NCI-H82 treated with DMSO at 0.1 percent for 48 hours (cell line): ENCODE results near the gene STAG1.
"Not testable (repeated sequence)": the region's sequence is repeated elsewhere in the genome, so short reads cannot be mapped to it uniquely, and the experiment has no call there.

Experiments used
- DNase-seq: peaks from one replicate; lab custom pipeline; 2025; ENCODE audit not compliant: unreplicated experiment; lab: John Stamatoyannopoulos, UW

STAG1 gene

GRCh38 chr3:136752172-136752421 lies at the start of gene STAG1:
TSS of gene STAG1 (minus strand) at chr3:136752378. CDS start at chr3:136630898, 121,480 bp downstream.
- no peak for DNase-seq

GRCh38 chr3:136801146-136801545 lies 49.0 kb upstream of the STAG1 start:
- DNase-seq: not testable (repeated sequence)

- DNase-seq: no peak
These were observed 40.6 kb upstream of the STAG1 start for GRCh38 chr3:136792556-136793330.

- DNase-seq: no peak
These were observed 38.6 kb upstream of the STAG1 start for GRCh38 chr3:136790786-136791185.

GRCh38 chr3:136789976-136790375 lies 37.8 kb upstream of the STAG1 start:
- DNase-seq: no peak

- DNase-seq: no peak
These were observed 36.0 kb upstream of the STAG1 start for GRCh38 chr3:136788154-136788553.

- DNase-seq: no peak
These were observed 35.2 kb upstream of the STAG1 start for GRCh38 chr3:136787349-136787748.

GRCh38 chr3:136783708-136784191 lies 31.6 kb upstream of the STAG1 start:
- DNase-seq: no peak

GRCh38 chr3:136780741-136781140 lies 28.6 kb upstream of the STAG1 start:
- no peak for DNase-seq

GRCh38 chr3:136778865-136779264 lies 26.7 kb upstream of the STAG1 start:
- DNase-seq: no peak

GRCh38 chr3:136772709-136773108 lies 20.5 kb upstream of the STAG1 start:
- DNase-seq: no peak

- DNase-seq: not testable (repeated sequence)
These were observed 6.3 kb upstream of the STAG1 start for GRCh38 chr3:136758160-136759102.

GRCh38 chr3:136755192-136755591 lies 3.0 kb upstream of the STAG1 start:
- no peak for DNase-seq

GRCh38 chr3:136753326-136753939 lies 1.3 kb upstream of the STAG1 start:
- no peak for DNase-seq

- DNase-seq: peak; percentile 93
These were observed 496 bp upstream of the STAG1 start for GRCh38 chr3:136752422-136753325.

GRCh38 chr3:136751316-136752171 lies 634 bp downstream of the STAG1 start:
- peak; percentile 74 for DNase-seq

- DNase-seq: no peak
These were observed 1.3 kb downstream of the STAG1 start for GRCh38 chr3:136750897-136751315.

GRCh38 chr3:136750209-136750896 lies 1.8 kb downstream of the STAG1 start:
- peak; percentile 25 for DNase-seq

GRCh38 chr3:136749602-136750001 lies 2.6 kb downstream of the STAG1 start:
- DNase-seq: not testable (repeated sequence)
